ENCODE results near the gene DGKB.

GRCh38 chr7:14104861-14105260 is 797.7 kb downstream of the DGKB start:
- no peak for TF ChIP-seq TAF1 (IDR thresholded peaks at IDR 0.05; ENCODE audit: low read depth, low read length)
- no peak for TF ChIP-seq POLR2A (IDR thresholded peaks at IDR 0.05; ENCODE audit: low read depth, low read length)
- no peak for TF ChIP-seq POLR2AphosphoS5 (IDR thresholded peaks at IDR 0.05; ENCODE audit: low read depth, low read length)
- TF ChIP-seq SPI1 (IDR thresholded peaks at IDR 0.05; ENCODE audit: low read depth, low read length): no peak
- TF ChIP-seq PAX5 (IDR thresholded peaks at IDR 0.05; ENCODE audit: insufficient read depth, low read length, severe bottlenecking): no peak
